HepG2 (cell line): ENCODE data around the gene UBXN6.

Experiments used
- ATF6 ChIP-seq: sonication (generic); formaldehyde crosslinking; conservative IDR thresholded peaks from 2 replicates; pipeline ENCODE4 v1.4.0; 2020; ENCODE audit warnings: missing genetic modification reagents
- CTCF ChIP-seq: sonication (generic); formaldehyde crosslinking; IDR thresholded peaks from 2 replicates; pipeline ENCODE4 v1.5.0; 2020; ENCODE audit warnings: mild to moderate bottlenecking, missing genetic modification reagents, moderate library complexity
- EP300 ChIP-seq, 3 experiments: sonication (generic) in 1 of 3; formaldehyde crosslinking in 1 of 3; IDR thresholded peaks; 2 replicates each; pipeline versions ENCODE4 v1.5.1 to v1.6.1; 2011 to 2020; ENCODE audit warnings: low read depth in 2 of 3, low read length in 2 of 3, borderline replicate concordance in 1 of 3, improper control_type of control experiment in 1 of 3, mild to moderate bottlenecking in 1 of 3, missing genetic modification reagents in 1 of 3, moderate library complexity in 1 of 3
- ETV5 ChIP-seq: IDR thresholded peaks from 2 replicates; pipeline ENCODE4 v1.6.1; 2018; ENCODE audit warnings: missing biosample characterization, missing genetic modification reagents, inconsistent platforms, borderline replicate concordance
- EZH2 ChIP-seq: conservative IDR thresholded peaks from 2 replicates; pipeline ENCODE4 v1.6.1; 2012; ENCODE audit warnings: mild to moderate bottlenecking, low read depth, low read length, moderate library complexity
- HNRNPUL1 ChIP-seq: fragments of 200-400 bp; formaldehyde crosslinking; IDR thresholded peaks from 2 replicates; pipeline ENCODE4 v1.6.1; 2017; ENCODE audit warnings: low read depth, mild to moderate bottlenecking, low read length, moderate library complexity
- KMT2B ChIP-seq: IDR thresholded peaks from 2 replicates; pipeline ENCODE4 v1.6.1; 2016; ENCODE audit warnings: missing genetic modification reagents, missing compliant biosample characterization
- MAFG ChIP-seq: sonication (generic); formaldehyde crosslinking; IDR thresholded peaks from 2 replicates; pipeline ENCODE4 v1.5.1; 2020; ENCODE audit warnings: mild to moderate bottlenecking, missing genetic modification reagents
- NR1H2 ChIP-seq: sonication (generic); formaldehyde crosslinking; IDR thresholded peaks from 2 replicates; pipeline ENCODE4 v1.8.1; 2022; ENCODE audit warnings: low read depth, missing genetic modification reagents, borderline replicate concordance
- RAD21 ChIP-seq: fragments of 450-650 bp; formaldehyde crosslinking; IDR thresholded peaks from 2 replicates; pipeline ENCODE4 v1.5.0; 2020; ENCODE audit warnings: mild to moderate bottlenecking
- XRCC5 ChIP-seq: fragments of 200-400 bp; formaldehyde crosslinking; optimal IDR thresholded peaks from 2 replicates; pipeline ENCODE3; 2017; ENCODE audit warnings: mild to moderate bottlenecking, low read length
- ZHX1 ChIP-seq: sonication (generic); formaldehyde crosslinking; IDR thresholded peaks from 2 replicates; pipeline ENCODE4 v1.8.1; 2022; ENCODE audit warnings: low read depth, mild to moderate bottlenecking, missing genetic modification reagents
- ZMYM3 ChIP-seq: sonication (generic); formaldehyde crosslinking; IDR thresholded peaks from 2 replicates; pipeline ENCODE4 v1.5.1; 2020; ENCODE audit warnings: mild to moderate bottlenecking, missing genetic modification reagents
- ZNF234 ChIP-seq: sonication (generic); formaldehyde crosslinking; conservative IDR thresholded peaks from 2 replicates; pipeline ENCODE4 v1.5.1; 2020; ENCODE audit warnings: mild to moderate bottlenecking, missing genetic modification reagents

- TF ChIP-seq ZMYM3 (CRISPR knock-in tag) (no peak), EP300 (IDR thresholded peaks at IDR 0.05; ENCODE audit: low read depth in 2 of 2, low read length in 2 of 2) (no peak), EP300 (CRISPR knock-in tag; IDR thresholded peaks at IDR 0.05; ENCODE audit: borderline replicate concordance) (no peak), MAFG (CRISPR knock-in tag) (no peak), XRCC5 (no peak), ZNF234 (CRISPR knock-in tag) (no peak), CTCF (CRISPR knock-in tag) (no peak), NR1H2 (CRISPR knock-in tag) (no peak), ZHX1 (no peak), ETV5 (CRISPR knock-in tag) (no peak), KMT2B (CRISPR knock-in tag) (no peak), HNRNPUL1 (no peak), ATF6 (no peak), RAD21 (CRISPR knock-in tag) (no peak), EZH2 (no peak)
Observed at GRCh38 chr19:4439243-4439642, 18.4 kb downstream of the UBXN6 start.
